ENCODE measurements around the gene PPP1R1B.

DNA sequence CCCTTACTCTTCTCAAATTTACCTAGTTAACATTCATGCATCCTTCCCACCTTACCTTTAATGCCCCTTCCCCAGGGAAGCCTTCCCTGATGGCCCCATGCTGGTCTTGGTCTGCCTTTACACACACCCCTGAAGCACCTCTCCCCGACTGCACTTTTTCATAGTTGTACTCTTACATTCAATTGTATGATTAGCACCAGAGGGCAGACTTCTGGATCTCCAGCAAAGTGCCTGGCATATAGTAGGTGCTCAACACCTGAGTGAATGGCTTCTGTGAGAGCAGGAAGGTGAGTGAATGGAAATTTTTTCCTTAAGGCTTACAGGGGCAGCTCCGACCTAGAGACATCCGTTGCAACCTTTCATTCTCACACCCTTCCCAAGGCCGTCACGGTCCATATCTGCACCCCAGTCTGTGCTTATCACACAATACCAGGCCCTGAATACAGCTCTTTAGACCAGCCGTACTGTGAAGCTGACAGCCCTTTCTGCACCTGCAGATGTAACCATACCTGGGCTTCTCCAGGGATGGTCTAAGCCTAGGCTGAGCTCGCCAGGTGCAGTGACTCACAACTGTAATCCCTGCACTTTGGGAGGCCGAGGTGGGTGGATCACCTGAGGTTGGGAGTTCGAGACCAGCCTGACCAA, 56.7 kb downstream of the PPP1R1B start:
- TF ChIP-seq CTCF (IDR thresholded peaks at IDR 0.05) (no peak), POLR2A (IDR thresholded peaks at IDR 0.05) (no peak), POLR2AphosphoS5 (IDR thresholded peaks at IDR 0.05) (no peak), EP300 (IDR thresholded peaks at IDR 0.05) (no peak)

Measured in gastroesophageal sphincter (tissue), 3 donors.